Measurements from ENCODE around the gene ALX3.

ALX3 gene

DNA sequence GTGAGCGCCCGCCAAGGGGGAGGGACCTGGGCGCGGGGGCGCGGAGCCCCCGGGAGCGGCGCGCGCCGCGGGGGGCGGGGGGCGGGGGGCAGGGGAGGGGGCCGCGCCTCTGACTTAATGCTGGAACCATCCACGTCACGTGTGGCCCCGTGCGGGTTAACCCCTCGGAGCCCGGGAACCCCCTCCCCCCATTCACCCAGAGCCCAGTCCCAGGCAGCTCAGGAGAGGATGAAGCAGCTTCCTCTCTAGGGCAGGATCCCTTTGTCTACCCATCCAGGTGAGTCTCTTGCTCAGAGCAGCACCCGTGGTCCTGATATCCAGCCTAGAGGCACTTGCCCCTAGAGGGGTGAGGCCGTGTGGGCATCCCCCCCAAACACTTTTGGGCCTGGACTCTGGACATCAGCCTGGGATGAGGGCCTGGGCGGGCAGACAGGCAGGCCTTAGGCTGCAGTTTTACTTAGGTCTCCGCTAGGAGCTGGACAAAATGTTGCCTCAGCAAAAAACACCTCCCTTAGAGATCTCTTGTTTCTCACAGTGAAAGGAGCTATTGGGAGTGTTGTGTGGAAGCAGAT is at the start of gene ALX3:
Gene ALX3, minus strand, starts transcription at position 2 of the 572 bp plus-strand sequence. CDS start 60 bp downstream, outside the sequence.
- Histone ChIP-seq H3K36me3 (ENCODE audit: insufficient read depth, low read length) (no peaks in the 10 kb centered on the region), H3F3A (ENCODE audit: insufficient read depth, low read length) (no peaks in the 10 kb centered on the region), H3K4me2 (ENCODE audit: low read length) (no peak within 1 kb of the TSS), H2AFZ (ENCODE audit: low read length) (no peak within 1 kb of the TSS), H3K79me2 (ENCODE audit: insufficient read depth, low read length) (no peaks in the 10 kb centered on the region), H3K27ac (ENCODE audit: low read depth, low read length, poor library complexity, severe bottlenecking) (no peak within 1 kb of the TSS), H3K9ac (ENCODE audit: low read length) (no peak within 1 kb of the TSS), H3K4me3 (ENCODE audit: low read depth, low read length, poor library complexity, severe bottlenecking) (no peak within 1 kb of the TSS), H3K9me3 (ENCODE audit: low read length) (no peaks in the 10 kb centered on the region), H3K27me3 (ENCODE audit: insufficient read depth, low read length) (peaks cover 3% of the 10 kb centered on the region; the same call in 1 of the 2 replicates), H3K4me1 (ENCODE audit: insufficient read depth, low read length, severe bottlenecking) (no peaks in the 10 kb centered on the region), H3K9me2 (ENCODE audit: low read depth, low read length) (no peaks in the 10 kb centered on the region), H4K20me1 (ENCODE audit: insufficient read depth, low read length) (no peaks in the 10 kb centered on the region)
- TF ChIP-seq EZH2 (IDR thresholded peaks at IDR 0.05; ENCODE audit: borderline replicate concordance, low read length): no peak
- TF ChIP-seq, protein P1, sequence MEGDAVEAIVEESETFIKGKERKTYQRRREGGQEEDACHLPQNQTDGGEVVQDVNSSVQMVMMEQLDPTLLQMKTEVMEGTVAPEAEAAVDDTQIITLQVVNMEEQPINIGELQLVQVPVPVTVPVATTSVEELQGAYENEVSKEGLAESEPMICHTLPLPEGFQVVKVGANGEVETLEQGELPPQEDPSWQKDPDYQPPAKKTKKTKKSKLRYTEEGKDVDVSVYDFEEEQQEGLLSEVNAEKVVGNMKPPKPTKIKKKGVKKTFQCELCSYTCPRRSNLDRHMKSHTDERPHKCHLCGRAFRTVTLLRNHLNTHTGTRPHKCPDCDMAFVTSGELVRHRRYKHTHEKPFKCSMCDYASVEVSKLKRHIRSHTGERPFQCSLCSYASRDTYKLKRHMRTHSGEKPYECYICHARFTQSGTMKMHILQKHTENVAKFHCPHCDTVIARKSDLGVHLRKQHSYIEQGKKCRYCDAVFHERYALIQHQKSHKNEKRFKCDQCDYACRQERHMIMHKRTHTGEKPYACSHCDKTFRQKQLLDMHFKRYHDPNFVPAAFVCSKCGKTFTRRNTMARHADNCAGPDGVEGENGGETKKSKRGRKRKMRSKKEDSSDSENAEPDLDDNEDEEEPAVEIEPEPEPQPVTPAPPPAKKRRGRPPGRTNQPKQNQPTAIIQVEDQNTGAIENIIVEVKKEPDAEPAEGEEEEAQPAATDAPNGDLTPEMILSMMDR (IDR thresholded peaks at IDR 0.05; ENCODE audit: low read length): no peak

DNA sequence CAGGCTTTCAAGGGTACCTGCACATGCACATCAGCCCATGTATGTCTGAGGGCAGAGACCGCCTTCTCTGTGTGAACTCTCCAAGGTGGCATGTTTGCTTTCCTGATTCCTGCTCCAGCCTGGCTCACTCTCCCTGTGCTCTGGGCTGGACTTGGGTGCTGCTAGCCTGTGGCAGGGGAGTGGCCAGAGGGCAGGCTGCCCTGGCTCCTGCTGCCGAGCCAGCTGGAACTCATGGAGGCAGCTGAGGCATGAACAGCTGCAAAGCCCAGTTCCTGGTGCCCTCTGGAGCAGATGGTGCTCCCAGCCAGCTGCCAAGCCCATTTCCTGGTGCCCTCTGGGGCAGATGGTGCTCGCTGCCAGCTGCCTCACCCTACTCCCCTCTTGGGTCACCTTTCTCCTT is 49.4 kb upstream of the ALX3 start:
- H3F3A ChIP-seq (ENCODE audit: insufficient read depth, low read length): no peaks in the 10 kb centered on the region
- no peaks in the 10 kb centered on the region; the same call in 1 of the 2 replicates for H3K36me3 ChIP-seq (ENCODE audit: insufficient read depth, low read length)
- no peak overlapping the region for H3K4me2 ChIP-seq (ENCODE audit: low read length)
- no peaks in the 10 kb centered on the region for H3K4me1 ChIP-seq (ENCODE audit: insufficient read depth, low read length, severe bottlenecking)
- no peak overlapping the region for H3K27ac ChIP-seq (ENCODE audit: low read depth, low read length, poor library complexity, severe bottlenecking)
- H3K27me3 ChIP-seq (ENCODE audit: insufficient read depth, low read length): no peaks in the 10 kb centered on the region
- no peaks in the 10 kb centered on the region for H3K9me2 ChIP-seq (ENCODE audit: low read depth, low read length)
- H4K20me1 ChIP-seq (ENCODE audit: insufficient read depth, low read length): no peaks in the 10 kb centered on the region
- H3K4me3 ChIP-seq (ENCODE audit: low read depth, low read length, poor library complexity, severe bottlenecking): no peak overlapping the region
- H3K9me3 ChIP-seq (ENCODE audit: low read length): 0 out of 2 replicates have a peak, but pooled peaks cover 3% of the 10 kb centered on the region
- H3K79me2 ChIP-seq (ENCODE audit: insufficient read depth, low read length): no peaks in the 10 kb centered on the region
- TF ChIP-seq, protein P1 (IDR thresholded peaks at IDR 0.05; ENCODE audit: low read length): no peak
- no peak for TF ChIP-seq EZH2 (IDR thresholded peaks at IDR 0.05; ENCODE audit: borderline replicate concordance, low read length)
- no peak overlapping the region for H2AFZ ChIP-seq (ENCODE audit: low read length)
- H3K9ac ChIP-seq (ENCODE audit: low read length): no peak overlapping the region

DNA sequence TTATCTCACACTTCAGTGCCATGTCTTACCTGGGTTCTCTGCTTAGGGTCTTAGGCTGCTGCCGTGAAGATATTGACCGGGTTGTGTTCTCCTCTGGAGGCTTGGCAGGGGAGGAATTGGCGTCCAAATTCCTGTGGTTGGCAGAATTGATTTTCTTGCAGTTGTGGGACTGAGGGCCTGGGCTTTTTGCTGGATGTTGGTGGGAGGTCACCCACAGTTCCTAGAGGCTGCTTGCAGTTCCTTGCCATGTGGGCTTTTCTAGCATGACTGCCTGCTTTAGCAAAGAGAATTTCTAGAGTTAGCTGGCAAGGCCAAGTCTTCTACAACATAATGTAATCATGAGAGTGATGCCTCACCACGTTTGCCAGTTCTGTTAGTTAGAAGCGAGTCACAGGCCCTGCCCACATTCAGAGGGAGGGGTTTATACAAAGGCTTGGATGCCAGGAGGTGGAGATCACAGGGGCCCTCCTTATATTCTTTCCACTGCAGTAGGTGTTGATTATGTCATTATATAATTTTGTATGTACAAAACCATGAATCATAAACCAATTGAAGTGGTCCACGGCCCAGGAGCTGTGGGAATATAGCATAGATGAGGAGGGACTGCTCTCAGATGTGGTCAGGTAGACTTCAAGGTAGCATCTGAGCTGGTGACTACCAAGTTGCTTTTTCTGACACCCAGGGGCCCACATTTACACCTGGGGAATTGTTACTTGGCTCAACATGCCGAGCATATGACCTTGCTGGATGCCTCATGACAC is 48.3 kb upstream of the ALX3 start:
- Histone ChIP-seq H3K27ac (ENCODE audit: low read depth, low read length, poor library complexity, severe bottlenecking) (no peak overlapping the region), H3K9me2 (ENCODE audit: low read depth, low read length) (no peaks in the 10 kb centered on the region), H3K4me2 (ENCODE audit: low read length) (no peak overlapping the region), H3K4me3 (ENCODE audit: low read depth, low read length, poor library complexity, severe bottlenecking) (no peak overlapping the region), H3K9me3 (ENCODE audit: low read length) (0 out of 2 replicates have a peak, but pooled peaks cover 3% of the 10 kb centered on the region), H3F3A (ENCODE audit: insufficient read depth, low read length) (no peaks in the 10 kb centered on the region), H3K36me3 (ENCODE audit: insufficient read depth, low read length) (no peaks in the 10 kb centered on the region; the same call in 1 of the 2 replicates), H3K9ac (ENCODE audit: low read length) (no peak overlapping the region), H3K27me3 (ENCODE audit: insufficient read depth, low read length) (peaks cover 5% of the 10 kb centered on the region; the same call in 1 of the 2 replicates), H3K4me1 (ENCODE audit: insufficient read depth, low read length, severe bottlenecking) (no peaks in the 10 kb centered on the region), H4K20me1 (ENCODE audit: insufficient read depth, low read length) (no peaks in the 10 kb centered on the region), H3K79me2 (ENCODE audit: insufficient read depth, low read length) (no peaks in the 10 kb centered on the region), H2AFZ (ENCODE audit: low read length) (no peak overlapping the region)
- no peak for TF ChIP-seq EZH2 (IDR thresholded peaks at IDR 0.05; ENCODE audit: borderline replicate concordance, low read length)
- TF ChIP-seq, protein P1 (IDR thresholded peaks at IDR 0.05; ENCODE audit: low read length): no peak

Data from OCI-LY1 (cell line).